ENCODE measurements around the gene SMARCA4.

Gene SMARCA4

GRCh38 chr19:10916602-10917001 is 44.2 kb upstream of the SMARCA4 start:
- no peak for DNase-seq (ENCODE audit: extremely low spot score)
- ChIA-PET POLR2A (no interaction called here), CTCF (interaction anchor here (1.4 kb wide), 1 partner anchor 45 kb away, joined by 4 read pairs; the partner anchor contains the start of gene CARM1)
- TF ChIP-seq, protein P1, sequence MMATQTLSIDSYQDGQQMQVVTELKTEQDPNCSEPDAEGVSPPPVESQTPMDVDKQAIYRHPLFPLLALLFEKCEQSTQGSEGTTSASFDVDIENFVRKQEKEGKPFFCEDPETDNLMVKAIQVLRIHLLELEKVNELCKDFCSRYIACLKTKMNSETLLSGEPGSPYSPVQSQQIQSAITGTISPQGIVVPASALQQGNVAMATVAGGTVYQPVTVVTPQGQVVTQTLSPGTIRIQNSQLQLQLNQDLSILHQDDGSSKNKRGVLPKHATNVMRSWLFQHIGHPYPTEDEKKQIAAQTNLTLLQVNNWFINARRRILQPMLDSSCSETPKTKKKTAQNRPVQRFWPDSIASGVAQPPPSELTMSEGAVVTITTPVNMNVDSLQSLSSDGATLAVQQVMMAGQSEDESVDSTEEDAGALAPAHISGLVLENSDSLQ (IDR thresholded peaks at IDR 0.05) = no peak
- TF ChIP-seq ZNF384 (IDR thresholded peaks at IDR 0.05) (no peak), LEF1 (IDR thresholded peaks at IDR 0.05; ENCODE audit: borderline replicate concordance) (no peak), SP1 (IDR thresholded peaks at IDR 0.05) (no peak), CTBP1 (IDR thresholded peaks at IDR 0.05; ENCODE audit: borderline replicate concordance) (no peak), ARNT (IDR thresholded peaks at IDR 0.05) (no peak), BHLHE40 (IDR thresholded peaks at IDR 0.05; ENCODE audit: borderline replicate concordance) (no peak), FOXK2 (IDR thresholded peaks at IDR 0.05) (no peak), TARDBP (IDR thresholded peaks at IDR 0.05) (no peak), FOXM1 (IDR thresholded peaks at IDR 0.05; ENCODE audit: borderline replicate concordance) (no peak), SUZ12 (IDR thresholded peaks at IDR 0.05) (no peak), FOXA1 (IDR thresholded peaks at IDR 0.05) (no peak), ELF4 (IDR thresholded peaks at IDR 0.05) (no peak), NFRKB (IDR thresholded peaks at IDR 0.05) (no peak), HDGF (IDR thresholded peaks at IDR 0.05; ENCODE audit: borderline replicate concordance) (no peak), L3MBTL2 (conservative IDR thresholded peaks at IDR 0.05) (no peak)

DNA sequence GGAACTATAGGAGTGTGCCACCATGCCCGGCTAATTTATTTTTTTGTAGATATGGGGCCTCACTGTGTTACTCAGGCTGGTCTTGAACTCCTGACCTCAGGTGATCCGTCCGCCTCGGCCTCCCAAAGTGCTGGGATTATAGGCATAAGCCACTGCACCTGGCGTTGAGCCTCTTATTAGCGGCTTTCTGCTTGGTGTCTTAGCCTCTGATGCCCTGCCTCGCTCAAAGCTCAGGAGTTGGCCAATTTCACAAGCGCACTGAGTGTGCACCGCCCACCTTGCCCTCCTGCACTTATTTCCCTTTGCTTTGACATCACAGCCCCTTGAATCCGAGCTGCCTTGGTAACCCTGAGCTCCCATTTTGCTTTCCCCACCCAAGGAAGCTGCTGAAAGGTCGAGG is 42.5 kb upstream of the SMARCA4 start:
- TF ChIP-seq LEF1 (IDR thresholded peaks at IDR 0.05; ENCODE audit: borderline replicate concordance) (no peak), ARNT (IDR thresholded peaks at IDR 0.05) (no peak), CTBP1 (IDR thresholded peaks at IDR 0.05; ENCODE audit: borderline replicate concordance) (no peak), TARDBP (IDR thresholded peaks at IDR 0.05) (no peak), SP1 (IDR thresholded peaks at IDR 0.05) (no peak)
- no peak for DNase-seq (ENCODE audit: extremely low spot score)
- POLR2A ChIA-PET = interaction anchor here (1.1 to 1.6 kb wide), 2 partner anchors 10 to 31 kb away, joined by 3 read pairs; partner anchors contain the start of genes TIMM29 and YIPF2
- CTCF ChIA-PET = interaction anchor here (1.4 kb wide), 1 partner anchor 47 kb away, joined by 4 read pairs; the partner anchor contains the start of gene CARM1

- TF ChIP-seq FOXM1 (IDR thresholded peaks at IDR 0.05; ENCODE audit: borderline replicate concordance) (no peak), CTBP1 (IDR thresholded peaks at IDR 0.05; ENCODE audit: borderline replicate concordance) (no peak), BHLHE40 (IDR thresholded peaks at IDR 0.05; ENCODE audit: borderline replicate concordance) (no peak), FOXA1 (IDR thresholded peaks at IDR 0.05) (no peak), FOXK2 (IDR thresholded peaks at IDR 0.05) (no peak), TARDBP (IDR thresholded peaks at IDR 0.05) (no peak), SUZ12 (IDR thresholded peaks at IDR 0.05) (no peak), ARNT (IDR thresholded peaks at IDR 0.05) (no peak), HDGF (IDR thresholded peaks at IDR 0.05; ENCODE audit: borderline replicate concordance) (no peak), NFRKB (IDR thresholded peaks at IDR 0.05) (no peak), L3MBTL2 (conservative IDR thresholded peaks at IDR 0.05) (no peak), SP1 (IDR thresholded peaks at IDR 0.05) (no peak), LEF1 (IDR thresholded peaks at IDR 0.05; ENCODE audit: borderline replicate concordance) (no peak)
- ChIA-PET CTCF (no interaction called here), POLR2A (interaction anchor here (1.6 kb wide), 1 partner anchor 9 kb away, joined by 3 read pairs; the partner anchor contains the start of genes TIMM29 and YIPF2)
- no peak for DNase-seq (ENCODE audit: extremely low spot score)
These were observed 41.2 kb upstream of the SMARCA4 start for GRCh38 chr19:10919352-10920287.

DNA sequence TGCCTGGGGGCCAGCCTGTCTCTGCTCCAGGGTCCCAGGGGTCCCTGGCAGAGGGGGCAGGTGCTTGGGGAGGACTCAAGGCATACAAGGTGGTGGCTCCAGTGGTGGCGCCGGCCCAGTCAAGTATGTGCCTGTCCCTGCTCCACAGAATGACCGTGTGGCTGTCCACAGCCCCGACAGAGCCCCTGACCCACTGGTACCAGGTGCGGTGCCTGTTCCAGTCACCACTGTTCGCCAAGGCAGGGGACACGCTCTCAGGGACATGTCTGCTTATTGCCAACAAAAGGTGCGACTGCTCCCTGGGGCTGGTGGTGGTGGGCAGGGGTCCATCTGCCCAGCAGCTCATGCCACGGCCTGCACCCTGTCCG is 40.6 kb upstream of the SMARCA4 start:
- TF ChIP-seq ZNF384 (IDR thresholded peaks at IDR 0.05) (no peak), CTBP1 (IDR thresholded peaks at IDR 0.05; ENCODE audit: borderline replicate concordance) (no peak), LEF1 (IDR thresholded peaks at IDR 0.05; ENCODE audit: borderline replicate concordance) (no peak), ARNT (IDR thresholded peaks at IDR 0.05) (no peak), TARDBP (IDR thresholded peaks at IDR 0.05) (no peak)
- DNase-seq (ENCODE audit: extremely low spot score) = no peak
- ChIA-PET POLR2A (interaction anchor here (1.5 kb wide), 1 partner anchor 48 kb away, joined by 3 read pairs; no protein-coding TSS in a partner anchor), CTCF (no interaction called here)

GRCh38 chr19:10920781-10921180 is 40.0 kb upstream of the SMARCA4 start:
- DNase-seq (ENCODE audit: extremely low spot score) = no peak
- TF ChIP-seq SUZ12 (IDR thresholded peaks at IDR 0.05) (no peak), BHLHE40 (IDR thresholded peaks at IDR 0.05; ENCODE audit: borderline replicate concordance) (no peak), ELF4 (IDR thresholded peaks at IDR 0.05) (no peak), FOXA1 (IDR thresholded peaks at IDR 0.05) (no peak), L3MBTL2 (conservative IDR thresholded peaks at IDR 0.05) (no peak)
- TF ChIP-seq, protein P1 (IDR thresholded peaks at IDR 0.05) = no peak
- ChIA-PET POLR2A (interaction anchor here (1.5 kb wide), 1 partner anchor 48 kb away, joined by 3 read pairs; no protein-coding TSS in a partner anchor), CTCF (no interaction called here)

GRCh38 chr19:10921199-10921909 is 39.5 kb upstream of the SMARCA4 start:
- TF ChIP-seq FOXM1 (IDR thresholded peaks at IDR 0.05; ENCODE audit: borderline replicate concordance) = no peak
- TF ChIP-seq LEF1 (IDR thresholded peaks at IDR 0.05; ENCODE audit: borderline replicate concordance) = no peak
- no peak for TF ChIP-seq FOXK2 (IDR thresholded peaks at IDR 0.05)
- ChIA-PET POLR2A (interaction anchor here (1.5 kb wide), 1 partner anchor 49 kb away, joined by 3 read pairs; no protein-coding TSS in a partner anchor), CTCF (no interaction called here)
- no peak for DNase-seq (ENCODE audit: extremely low spot score)
